ENCODE results near the gene PWWP2B.

The PWWP2B gene

DNA sequence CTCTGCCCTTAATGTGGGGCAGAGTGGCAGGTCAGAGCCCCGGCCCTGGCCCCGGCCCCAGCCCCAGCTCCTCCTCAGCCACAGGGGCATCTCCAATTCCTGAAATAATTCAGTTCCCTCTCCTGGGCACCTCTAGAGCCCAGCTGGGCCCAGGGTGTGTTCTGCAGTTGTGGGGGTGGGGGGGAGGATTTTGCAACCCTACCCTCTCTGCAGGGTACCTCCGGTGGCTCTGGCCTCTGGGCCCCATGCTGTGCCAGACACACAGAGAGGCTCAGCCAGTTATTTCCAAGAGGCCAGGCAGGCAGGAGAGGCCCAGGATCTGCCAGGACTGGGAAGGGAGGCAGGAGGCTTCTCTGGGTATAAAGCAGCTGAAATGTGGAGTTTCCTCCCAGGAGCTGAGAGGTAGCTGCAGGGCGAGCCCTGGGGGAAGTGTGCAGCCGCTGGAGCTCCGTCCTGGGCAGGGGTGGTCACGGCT lies 47.9 kb downstream of the PWWP2B start:
- H3K4me1 ChIP-seq (ENCODE audit: control insufficient read depth in 1 of 2, insufficient read depth in 1 of 2, low read depth in 1 of 2, low read length in 1 of 2): peaks cover 49 to 54% of the 10 kb centered on the region in 2 experiments
- no peak overlapping the region for H3K4me3 ChIP-seq (ENCODE audit: low read depth in 1 of 2, low read length in 1 of 2)
- no peaks in the 10 kb centered on the region for H3K9me3 ChIP-seq
- no peak for TF ChIP-seq CTCF (IDR thresholded peaks at IDR 0.05)
- H3K36me3 ChIP-seq: no peaks in the 10 kb centered on the region
- no peaks in the 10 kb centered on the region for H3K27me3 ChIP-seq
- peak overlapping the region; percentile 73 for H3K27ac ChIP-seq

DNA sequence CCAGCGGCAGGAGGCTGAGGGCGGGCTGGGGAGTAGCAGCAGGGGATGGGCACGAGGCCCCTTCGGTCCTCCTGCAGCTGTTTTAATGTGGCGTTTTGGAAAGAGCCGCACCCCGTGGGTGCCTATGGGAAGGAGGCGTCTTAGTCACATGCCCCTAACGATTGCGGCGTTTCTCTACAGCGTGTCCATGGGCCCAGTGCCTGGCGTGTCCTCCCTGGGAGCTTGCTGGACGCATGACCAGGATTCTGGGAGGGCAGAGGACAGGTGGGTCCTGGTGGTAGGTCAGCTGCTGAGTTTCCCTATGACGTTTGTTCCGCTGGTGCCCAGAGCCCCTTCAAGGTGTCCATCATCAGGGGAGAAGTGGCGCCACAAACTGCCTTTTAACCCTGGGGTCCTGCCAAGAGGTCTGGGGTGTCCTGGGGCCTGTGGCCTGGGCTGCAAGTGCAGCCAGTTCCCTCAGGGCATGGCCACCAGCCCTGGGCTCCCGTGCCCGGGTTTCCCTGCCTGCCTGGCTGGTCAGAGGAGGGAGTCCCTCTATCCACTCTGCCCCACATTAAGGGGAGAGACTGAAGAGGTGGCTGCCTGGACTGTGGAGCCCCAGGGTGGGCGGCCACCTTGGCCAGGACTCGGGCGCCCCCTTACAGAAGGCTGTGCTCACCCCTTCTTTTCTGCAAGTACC lies 48.7 kb downstream of the PWWP2B start:
- Histone ChIP-seq H3K9me3 (no peaks in the 10 kb centered on the region), H3K27me3 (no peaks in the 10 kb centered on the region), H3K27ac (peak overlapping the region; percentile 73), H3K4me1 (ENCODE audit: control insufficient read depth in 1 of 2, insufficient read depth in 1 of 2, low read depth in 1 of 2, low read length in 1 of 2) (peaks cover 49 to 54% of the 10 kb centered on the region in 2 experiments), H3K36me3 (no peaks in the 10 kb centered on the region), H3K4me3 (ENCODE audit: low read depth in 1 of 2, low read length in 1 of 2) (no peak overlapping the region)
- TF ChIP-seq CTCF (IDR thresholded peaks at IDR 0.05): no peak

DNA sequence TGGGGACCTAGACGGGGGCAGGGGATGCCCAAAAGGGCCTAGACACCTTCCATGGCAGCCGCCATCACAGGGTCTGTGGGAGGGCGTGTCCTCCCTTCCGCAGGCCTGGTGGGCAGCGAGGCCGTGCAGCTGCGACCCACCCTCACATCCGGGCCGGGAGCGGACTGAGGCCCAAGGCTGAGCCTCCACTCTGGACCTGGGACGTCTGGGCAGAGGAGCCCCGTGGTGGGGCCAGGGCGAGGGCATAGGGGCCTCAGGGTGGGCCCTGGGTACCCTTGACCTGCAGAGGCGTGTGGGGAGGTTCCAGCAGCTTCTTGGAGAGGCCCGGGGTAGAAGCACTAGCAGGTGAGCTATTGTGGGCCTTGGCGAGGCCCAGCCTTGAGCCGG lies 49.2 kb downstream of the PWWP2B start:
- no peak for TF ChIP-seq CTCF (IDR thresholded peaks at IDR 0.05)
- H3K9me3 ChIP-seq: no peaks in the 10 kb centered on the region
- H3K27me3 ChIP-seq: no peaks in the 10 kb centered on the region
- peak overlapping the region; percentile 73 for H3K27ac ChIP-seq
- no peak overlapping the region for H3K4me3 ChIP-seq (ENCODE audit: low read depth in 1 of 2, low read length in 1 of 2)
- no peaks in the 10 kb centered on the region for H3K36me3 ChIP-seq
- peaks cover 51 to 54% of the 10 kb centered on the region in 2 experiments for H3K4me1 ChIP-seq (ENCODE audit: control insufficient read depth in 1 of 2, insufficient read depth in 1 of 2, low read depth in 1 of 2, low read length in 1 of 2)

GRCh38 chr10:132446661-132447445 lies 49.9 kb downstream of the PWWP2B start:
- no peaks in the 10 kb centered on the region for H3K36me3 ChIP-seq
- peak overlapping the region; percentile 73 for H3K27ac ChIP-seq
- peaks cover 58 to 60% of the 10 kb centered on the region in 2 experiments for H3K4me1 ChIP-seq (ENCODE audit: control insufficient read depth in 1 of 2, insufficient read depth in 1 of 2, low read depth in 1 of 2, low read length in 1 of 2)
- H3K9me3 ChIP-seq: no peaks in the 10 kb centered on the region
- peak overlapping the region; percentile 16 to 47 for H3K4me3 ChIP-seq (ENCODE audit: low read depth in 1 of 2, low read length in 1 of 2)
- no peaks in the 10 kb centered on the region for H3K27me3 ChIP-seq
- TF ChIP-seq CTCF (IDR thresholded peaks at IDR 0.05): peak; percentile 67

- peak overlapping the region; percentile 47 to 49 for H3K4me3 ChIP-seq (ENCODE audit: low read depth in 1 of 2, low read length in 1 of 2)
- H3K27me3 ChIP-seq: no peaks in the 10 kb centered on the region
- peak overlapping the region; percentile 73 for H3K27ac ChIP-seq
- no peaks in the 10 kb centered on the region for H3K9me3 ChIP-seq
- TF ChIP-seq CTCF (IDR thresholded peaks at IDR 0.05): no peak
- H3K4me1 ChIP-seq (ENCODE audit: control insufficient read depth in 1 of 2, insufficient read depth in 1 of 2, low read depth in 1 of 2, low read length in 1 of 2): peaks cover 66% of the 10 kb centered on the region in 2 experiments
- H3K36me3 ChIP-seq: no peaks in the 10 kb centered on the region
Observed at GRCh38 chr10:132447446-132448247, 50.6 kb downstream of the PWWP2B start.

Measured in neutrophil (primary cell).